Memory B cell (primary cell): ENCODE results near the gene TRPM3.

ENCODE experiments used
- ATAC-seq: fragments of 150-1000 bp; cut with Tn5 transposase; 2 replicates; pipeline ENCODE4 v1.10.0; 2021; ENCODE audit warnings: low read depth, mild to moderate bottlenecking, moderate library complexity
- DNase-seq, 2 donors: peaks; one replicate each; pipeline ENCODE4 v3.0.0; 2022; ENCODE audit warnings: low spot score in 2 of 2
- H3K27ac Mint-ChIP-seq: one replicate; pipeline ENCODE4 v1.8.0; 2022; ENCODE audit warnings: mild to moderate bottlenecking, moderate library complexity, mixed read lengths
- H3K27me3 Mint-ChIP-seq: one replicate; pipeline ENCODE4 v1.8.0; 2022; ENCODE audit warnings: mixed read lengths
- H3K36me3 Mint-ChIP-seq: one replicate; pipeline ENCODE4 v1.8.0; 2022; ENCODE audit warnings: mild to moderate bottlenecking, mixed read lengths
- H3K4me1 Mint-ChIP-seq: one replicate; pipeline ENCODE4 v1.8.0; 2022; ENCODE audit warnings: mixed read lengths
- H3K4me3 Mint-ChIP-seq: one replicate; pipeline ENCODE4 v1.8.0; 2022; ENCODE audit warnings: mild to moderate bottlenecking, moderate library complexity, mixed read lengths
- H3K9me3 Mint-ChIP-seq: one replicate; pipeline ENCODE4 v1.8.0; 2022; ENCODE audit warnings: mixed read lengths

TRPM3 gene

DNA sequence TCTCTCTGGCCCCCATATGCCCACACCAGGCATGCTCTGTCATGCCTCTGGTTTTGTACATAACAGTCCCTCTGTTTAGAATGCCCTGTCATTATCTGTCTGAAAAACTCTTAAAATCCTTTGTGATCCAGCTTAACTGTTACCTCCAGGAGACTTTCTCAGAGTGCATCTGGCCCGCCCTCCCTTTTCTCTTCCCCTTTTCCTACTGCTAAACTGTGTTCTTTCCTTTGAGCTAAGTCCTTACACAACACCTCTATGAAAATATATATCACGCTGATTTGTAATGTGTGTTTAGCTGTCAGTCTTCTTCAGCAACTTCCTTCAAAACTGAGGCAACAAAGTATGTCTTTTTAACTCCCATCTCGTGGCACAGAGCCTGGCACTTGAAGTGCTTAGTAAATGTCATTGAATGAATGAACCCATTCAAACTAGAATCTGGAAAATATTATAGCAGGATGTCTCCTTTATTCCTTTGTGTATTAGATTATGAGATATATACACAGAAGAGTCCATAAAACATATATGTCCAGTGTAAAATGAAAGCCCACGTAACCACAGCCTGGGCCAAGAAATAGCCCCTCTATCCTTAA, 540.7 kb downstream of the TRPM3 start:
- no peak overlapping the region for H3K4me3 Mint-ChIP-seq
- no peak for ATAC-seq
- H3K27ac Mint-ChIP-seq = no peak overlapping the region

GRCh38 chr9:70579686-70580085, 541.7 kb downstream of the TRPM3 start:
- ATAC-seq (no peak), DNase-seq (no peak)
- Mint-ChIP-seq H3K36me3 (no peaks in the 10 kb centered on the region), H3K27me3 (peaks cover 2% of the 10 kb centered on the region), H3K4me1 (peaks cover 3% of the 10 kb centered on the region), H3K4me3 (no peak overlapping the region), H3K27ac (no peak overlapping the region), H3K9me3 (no peaks in the 10 kb centered on the region)

More for the DNA sequence above, 540.7 kb downstream of the TRPM3 start:
- H3K27me3 Mint-ChIP-seq = peaks cover 2% of the 10 kb centered on the region
- H3K9me3 Mint-ChIP-seq = no peaks in the 10 kb centered on the region
- H3K36me3 Mint-ChIP-seq = no peaks in the 10 kb centered on the region
- H3K4me1 Mint-ChIP-seq = peaks cover 3% of the 10 kb centered on the region
- no peak for DNase-seq

DNA sequence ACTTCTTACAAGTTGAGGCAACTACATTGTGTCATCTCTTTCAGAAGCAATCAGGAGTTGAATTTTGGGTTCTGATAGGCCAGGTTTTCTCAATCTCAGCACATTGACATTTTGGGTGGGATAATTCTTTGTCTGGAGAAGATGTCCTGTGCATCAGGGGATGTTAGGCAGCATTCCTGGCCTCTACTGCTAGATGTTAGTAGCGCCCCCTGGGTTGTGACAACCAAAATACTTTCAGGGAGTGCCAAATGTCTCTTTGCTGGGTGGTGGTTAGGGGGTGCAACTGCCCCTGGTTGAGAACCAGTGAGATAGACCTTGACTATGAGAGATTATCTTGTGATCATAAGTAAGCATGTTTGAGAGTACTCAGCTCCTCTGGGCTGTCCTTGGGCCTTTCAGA, 542.7 kb downstream of the TRPM3 start:
- Mint-ChIP-seq H3K4me3 (no peak overlapping the region), H3K27ac (no peak overlapping the region), H3K9me3 (no peaks in the 10 kb centered on the region), H3K4me1 (peaks cover 3% of the 10 kb centered on the region), H3K27me3 (peaks cover 2% of the 10 kb centered on the region), H3K36me3 (no peaks in the 10 kb centered on the region)
- ATAC-seq = no peak
- no peak for DNase-seq

DNA sequence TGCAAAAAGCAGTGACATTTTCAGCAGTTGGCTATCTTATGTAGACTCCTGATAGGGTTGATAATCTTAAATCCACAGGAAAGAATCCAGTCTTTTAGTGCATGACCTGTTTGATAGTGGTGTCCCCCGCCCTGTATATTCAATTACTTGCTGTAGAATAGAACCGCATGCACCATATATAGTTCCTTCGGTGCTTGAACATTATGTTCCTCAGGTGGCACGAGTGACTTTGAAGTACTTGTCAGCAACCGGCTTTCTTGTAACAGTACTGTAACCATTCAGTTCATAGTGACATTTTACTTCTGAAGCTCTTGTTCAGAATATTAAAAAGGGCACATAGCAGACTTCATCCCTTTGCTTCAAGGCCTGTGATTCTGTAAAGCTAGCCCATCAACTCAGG, 543.8 kb downstream of the TRPM3 start:
- Mint-ChIP-seq H3K4me3 (no peak overlapping the region), H3K36me3 (no peaks in the 10 kb centered on the region), H3K27me3 (peaks cover 2% of the 10 kb centered on the region), H3K4me1 (peaks cover 3% of the 10 kb centered on the region), H3K9me3 (no peaks in the 10 kb centered on the region), H3K27ac (no peak overlapping the region)
- ATAC-seq (no peak), DNase-seq (no peak)

DNA sequence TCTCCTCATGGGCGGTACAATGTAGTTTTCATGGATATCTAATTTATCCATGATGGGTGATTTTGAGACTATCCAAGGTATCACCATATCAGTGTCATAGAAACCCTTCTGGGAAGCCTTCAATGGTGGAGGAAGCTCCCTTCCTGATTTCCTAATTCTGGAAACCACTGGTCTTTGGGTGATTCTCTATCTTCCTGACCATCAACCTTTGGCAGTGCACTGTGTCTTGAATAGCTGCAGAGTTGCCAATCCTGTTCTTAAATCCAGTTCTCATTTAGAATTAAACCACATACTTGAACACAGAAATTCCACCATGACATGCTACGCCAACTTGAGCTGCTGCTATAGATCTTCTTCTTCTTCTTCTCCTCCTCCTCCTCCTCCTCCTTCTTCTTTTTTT, 545.3 kb downstream of the TRPM3 start:
- no peaks in the 10 kb centered on the region for H3K4me1 Mint-ChIP-seq
- ATAC-seq = no peak
- no peaks in the 10 kb centered on the region for H3K36me3 Mint-ChIP-seq
- H3K9me3 Mint-ChIP-seq = no peaks in the 10 kb centered on the region
- H3K27ac Mint-ChIP-seq = no peak overlapping the region
- H3K4me3 Mint-ChIP-seq = no peak overlapping the region
- no peak for DNase-seq
- no peaks in the 10 kb centered on the region for H3K27me3 Mint-ChIP-seq

- ATAC-seq (no peak), DNase-seq (no peak)
- H3K4me1 Mint-ChIP-seq = no peaks in the 10 kb centered on the region
- no peak overlapping the region for H3K4me3 Mint-ChIP-seq
- no peak overlapping the region for H3K27ac Mint-ChIP-seq
- no peaks in the 10 kb centered on the region for H3K9me3 Mint-ChIP-seq
- H3K36me3 Mint-ChIP-seq = no peaks in the 10 kb centered on the region
- no peaks in the 10 kb centered on the region for H3K27me3 Mint-ChIP-seq
Measured at GRCh38 chr9:70574151-70574837, 547.1 kb downstream of the TRPM3 start.

DNA sequence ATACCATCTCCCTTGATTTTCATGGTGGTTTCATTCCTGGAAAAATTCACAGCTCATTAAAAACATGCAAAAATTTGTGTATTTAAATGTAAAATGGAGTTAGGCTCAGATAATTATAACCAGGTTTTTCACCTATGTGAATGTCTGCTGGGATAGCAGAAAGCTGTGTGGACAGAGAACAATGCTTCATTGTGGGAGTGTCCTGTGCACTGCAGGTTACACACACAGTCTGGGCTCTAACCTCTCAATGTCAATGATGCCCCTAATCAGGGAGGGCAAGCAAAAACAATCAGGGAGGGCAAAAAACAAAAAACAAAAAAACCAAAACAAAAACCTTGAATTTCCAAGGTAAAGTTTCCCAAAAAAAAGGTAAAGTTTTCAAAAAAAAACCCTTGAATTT, 548.1 kb downstream of the TRPM3 start:
- no peak overlapping the region for H3K4me3 Mint-ChIP-seq
- H3K36me3 Mint-ChIP-seq = no peaks in the 10 kb centered on the region
- H3K27ac Mint-ChIP-seq = no peak overlapping the region
- H3K9me3 Mint-ChIP-seq = no peaks in the 10 kb centered on the region
- H3K4me1 Mint-ChIP-seq = no peaks in the 10 kb centered on the region
- ATAC-seq (no peak), DNase-seq (no peak)
- H3K27me3 Mint-ChIP-seq = no peaks in the 10 kb centered on the region

GRCh38 chr9:70571258-70571657, 550.2 kb downstream of the TRPM3 start:
- ATAC-seq = no peak
- Mint-ChIP-seq H3K4me1 (no peaks in the 10 kb centered on the region), H3K27ac (no peak overlapping the region), H3K27me3 (no peaks in the 10 kb centered on the region), H3K4me3 (no peak overlapping the region), H3K36me3 (no peaks in the 10 kb centered on the region), H3K9me3 (no peaks in the 10 kb centered on the region)
- no peak for DNase-seq

DNA sequence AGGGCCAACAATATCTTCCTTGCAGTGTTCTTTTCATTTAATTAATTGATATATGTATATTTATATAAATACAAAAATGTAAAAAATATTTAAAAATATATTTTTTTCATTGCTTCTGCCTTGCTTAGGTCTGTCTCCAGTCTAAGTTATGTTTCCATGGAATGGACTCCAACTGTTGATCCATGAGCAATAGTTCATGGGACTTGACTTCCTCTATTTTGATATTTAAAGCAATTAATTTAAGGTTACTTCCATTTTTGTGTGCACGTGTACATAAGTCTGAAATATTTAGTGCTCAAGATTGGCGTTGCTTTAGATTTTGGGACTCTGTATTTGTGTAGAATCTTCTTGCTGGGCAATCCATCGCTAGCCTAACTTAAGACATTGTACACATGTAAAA, 551.6 kb downstream of the TRPM3 start:
- ATAC-seq (no peak), DNase-seq (no peak)
- Mint-ChIP-seq H3K9me3 (no peaks in the 10 kb centered on the region), H3K27ac (no peak overlapping the region), H3K4me1 (peaks cover under 1% of the 10 kb centered on the region), H3K27me3 (no peaks in the 10 kb centered on the region), H3K4me3 (no peak overlapping the region), H3K36me3 (no peaks in the 10 kb centered on the region)

GRCh38 chr9:70569070-70569772, 552.2 kb downstream of the TRPM3 start:
- no peak for DNase-seq
- Mint-ChIP-seq H3K4me3 (no peak overlapping the region), H3K27ac (no peak overlapping the region), H3K4me1 (peaks cover 6% of the 10 kb centered on the region), H3K27me3 (no peaks in the 10 kb centered on the region), H3K9me3 (no peaks in the 10 kb centered on the region), H3K36me3 (no peaks in the 10 kb centered on the region)
- no peak for ATAC-seq

DNA sequence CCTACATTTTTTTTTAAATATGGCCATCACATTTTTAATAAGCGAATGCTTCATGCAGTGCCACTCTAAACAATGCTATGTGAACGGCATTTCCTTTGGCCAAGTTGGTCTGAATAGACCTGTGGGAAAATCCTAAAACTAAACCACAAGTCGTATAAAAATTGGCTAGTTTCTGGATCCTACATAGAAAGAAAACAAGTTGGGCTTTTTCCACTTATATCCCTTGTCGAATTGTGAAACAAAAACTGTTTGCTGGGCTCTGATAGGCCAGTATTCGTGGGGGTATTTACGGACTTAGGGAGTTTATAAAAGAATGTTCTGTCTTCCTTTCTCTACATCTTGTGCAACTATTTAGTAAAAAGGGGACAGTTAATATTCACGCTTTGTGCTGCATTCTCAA, 553.9 kb downstream of the TRPM3 start:
- ATAC-seq (no peak), DNase-seq (no peak)
- Mint-ChIP-seq H3K9me3 (no peaks in the 10 kb centered on the region), H3K27ac (no peak overlapping the region), H3K4me1 (peaks cover 21% of the 10 kb centered on the region), H3K27me3 (no peaks in the 10 kb centered on the region), H3K4me3 (no peak overlapping the region), H3K36me3 (no peaks in the 10 kb centered on the region)

GRCh38 chr9:70566751-70567150, 554.7 kb downstream of the TRPM3 start:
- peaks cover 21% of the 10 kb centered on the region for H3K4me1 Mint-ChIP-seq
- no peak overlapping the region for H3K4me3 Mint-ChIP-seq
- H3K36me3 Mint-ChIP-seq = no peaks in the 10 kb centered on the region
- no peak overlapping the region for H3K27ac Mint-ChIP-seq
- no peaks in the 10 kb centered on the region for H3K9me3 Mint-ChIP-seq
- no peak for DNase-seq
- ATAC-seq = no peak
- no peaks in the 10 kb centered on the region for H3K27me3 Mint-ChIP-seq

- ATAC-seq (no peak), DNase-seq (no peak)
- H3K4me1 Mint-ChIP-seq = peaks cover 21% of the 10 kb centered on the region
- no peaks in the 10 kb centered on the region for H3K27me3 Mint-ChIP-seq
- no peaks in the 10 kb centered on the region for H3K36me3 Mint-ChIP-seq
- no peak overlapping the region for H3K27ac Mint-ChIP-seq
- no peaks in the 10 kb centered on the region for H3K9me3 Mint-ChIP-seq
- H3K4me3 Mint-ChIP-seq = no peak overlapping the region
Measured at GRCh38 chr9:70566066-70566465, 555.4 kb downstream of the TRPM3 start.

- DNase-seq (no peak), ATAC-seq (no peak)
- no peaks in the 10 kb centered on the region for H3K36me3 Mint-ChIP-seq
- peak overlapping the region; percentile 62 for H3K4me3 Mint-ChIP-seq
- no peaks in the 10 kb centered on the region for H3K27me3 Mint-ChIP-seq
- no peaks in the 10 kb centered on the region for H3K9me3 Mint-ChIP-seq
- peak overlapping the region; percentile 86 for H3K27ac Mint-ChIP-seq
- peaks cover 21% of the 10 kb centered on the region for H3K4me1 Mint-ChIP-seq
Measured at GRCh38 chr9:70564468-70565335, 556.7 kb downstream of the TRPM3 start.
